Measurements from ENCODE around the gene FAM151A. TPM values are rescaled to one million over a fixed set of nuclear protein-coding genes. Genes with fewer than 3 reads are reported as not detected.

Gene FAM151A
- total and polyA plus RNA-seq, 2 of the 13 experiments (the other 11 are each of a cell fraction or from before 2014, with no cell fraction given): 0.29 to 3.6 TPM

- in situ Hi-C loops (cut with HindIII; ENCODE audit: extremely low pct_ligation_motif_present, low pct_unique_long_range_greater_than_20kb): no loop called here
- H4K20me1 ChIP-seq (ENCODE audit: insufficient read depth, low read length): no peaks in the 10 kb centered on the region
- H3K9ac ChIP-seq (ENCODE audit: insufficient read depth, low read depth, low read length): no peak overlapping the region
- POLR2A ChIA-PET: no interaction called here
- no TSS peak for BruUV-seq (replicated peaks)
- H3K9me3 ChIP-seq (ENCODE audit: low read length): no peaks in the 10 kb centered on the region
- H3K27me3 ChIP-seq (ENCODE audit: control insufficient read depth in 1 of 2, insufficient read depth in 2 of 2, low read length in 2 of 2): no peaks in the 10 kb centered on the region; a peak in 1 of 5 replicates
- peaks cover 24% of the 10 kb centered on the region for H3K4me1 ChIP-seq (ENCODE audit: insufficient read depth, low read length)
- DNase-seq (ENCODE audit: low spot score): no peak
- CTCF ChIA-PET (ENCODE audit: low intra/inter-chr PET ratio, low total read pairs): no interaction called here
- H3K79me2 ChIP-seq (ENCODE audit: insufficient read depth, low read length): no peaks in the 10 kb centered on the region
- no peak overlapping the region for H3K4me2 ChIP-seq (ENCODE audit: low read depth, low read length)
- no peaks in the 10 kb centered on the region for H3K36me3 ChIP-seq (replicated peaks in 1 of 2; ENCODE audit: control insufficient read depth in 1 of 2, insufficient read depth in 2 of 2, low read length in 2 of 2)
- H3K27ac ChIP-seq (ENCODE audit: extremely low read length, insufficient read depth, low read length): no peak overlapping the region
- WGBS (ENCODE audit: low lambda C conversion rate): 92% methylated on average over 4 of the region's 8 CpGs
- no peak overlapping the region for H3K4me3 ChIP-seq (replicated peaks in 1 of 3; ENCODE audit: insufficient read depth in 1 of 3, low read depth in 2 of 3, low read length in 3 of 3)
- FAIRE-seq: no peak
- intact Hi-C loops (cut with micrococcal nuclease; ENCODE audit: unreplicated experiment): loop anchor here (5.0 kb wide), 1 partner anchor 42 kb away; no protein-coding TSS in a partner anchor
- ATAC-seq: no peak
- H2AFZ ChIP-seq (ENCODE audit: low read length): no peak overlapping the region
- TF ChIP-seq ATF1 (CRISPR knock-in tag; IDR thresholded peaks at IDR 0.05) (no peak), ZNF224 (CRISPR knock-in tag; IDR thresholded peaks at IDR 0.05) (no peak), CBX5 (CRISPR knock-in tag; IDR thresholded peaks at IDR 0.05; ENCODE audit: borderline replicate concordance) (no peak), ZNF343 (CRISPR knock-in tag; IDR thresholded peaks at IDR 0.05) (no peak), ZNF24 (IDR thresholded peaks at IDR 0.05) (no peak), ZNF574 (CRISPR knock-in tag; IDR thresholded peaks at IDR 0.05) (no peak), GLMP (CRISPR knock-in tag; IDR thresholded peaks at IDR 0.05; ENCODE audit: borderline replicate concordance) (no peak), ZBTB42 (CRISPR knock-in tag; IDR thresholded peaks at IDR 0.05) (no peak), RXRA (CRISPR knock-in tag; IDR thresholded peaks at IDR 0.05) (no peak), MTERF4 (CRISPR knock-in tag; IDR thresholded peaks at IDR 0.05) (no peak)
- TF ChIP-seq, protein P1, sequence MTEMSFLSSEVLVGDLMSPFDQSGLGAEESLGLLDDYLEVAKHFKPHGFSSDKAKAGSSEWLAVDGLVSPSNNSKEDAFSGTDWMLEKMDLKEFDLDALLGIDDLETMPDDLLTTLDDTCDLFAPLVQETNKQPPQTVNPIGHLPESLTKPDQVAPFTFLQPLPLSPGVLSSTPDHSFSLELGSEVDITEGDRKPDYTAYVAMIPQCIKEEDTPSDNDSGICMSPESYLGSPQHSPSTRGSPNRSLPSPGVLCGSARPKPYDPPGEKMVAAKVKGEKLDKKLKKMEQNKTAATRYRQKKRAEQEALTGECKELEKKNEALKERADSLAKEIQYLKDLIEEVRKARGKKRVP (CRISPR knock-in tag; IDR thresholded peaks at IDR 0.05): no peak
- TF ChIP-seq, protein P2, sequence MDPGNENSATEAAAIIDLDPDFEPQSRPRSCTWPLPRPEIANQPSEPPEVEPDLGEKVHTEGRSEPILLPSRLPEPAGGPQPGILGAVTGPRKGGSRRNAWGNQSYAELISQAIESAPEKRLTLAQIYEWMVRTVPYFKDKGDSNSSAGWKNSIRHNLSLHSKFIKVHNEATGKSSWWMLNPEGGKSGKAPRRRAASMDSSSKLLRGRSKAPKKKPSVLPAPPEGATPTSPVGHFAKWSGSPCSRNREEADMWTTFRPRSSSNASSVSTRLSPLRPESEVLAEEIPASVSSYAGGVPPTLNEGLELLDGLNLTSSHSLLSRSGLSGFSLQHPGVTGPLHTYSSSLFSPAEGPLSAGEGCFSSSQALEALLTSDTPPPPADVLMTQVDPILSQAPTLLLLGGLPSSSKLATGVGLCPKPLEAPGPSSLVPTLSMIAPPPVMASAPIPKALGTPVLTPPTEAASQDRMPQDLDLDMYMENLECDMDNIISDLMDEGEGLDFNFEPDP (CRISPR knock-in tag; conservative IDR thresholded peaks at IDR 0.05): no peak
- TF ChIP-seq, protein P3, sequence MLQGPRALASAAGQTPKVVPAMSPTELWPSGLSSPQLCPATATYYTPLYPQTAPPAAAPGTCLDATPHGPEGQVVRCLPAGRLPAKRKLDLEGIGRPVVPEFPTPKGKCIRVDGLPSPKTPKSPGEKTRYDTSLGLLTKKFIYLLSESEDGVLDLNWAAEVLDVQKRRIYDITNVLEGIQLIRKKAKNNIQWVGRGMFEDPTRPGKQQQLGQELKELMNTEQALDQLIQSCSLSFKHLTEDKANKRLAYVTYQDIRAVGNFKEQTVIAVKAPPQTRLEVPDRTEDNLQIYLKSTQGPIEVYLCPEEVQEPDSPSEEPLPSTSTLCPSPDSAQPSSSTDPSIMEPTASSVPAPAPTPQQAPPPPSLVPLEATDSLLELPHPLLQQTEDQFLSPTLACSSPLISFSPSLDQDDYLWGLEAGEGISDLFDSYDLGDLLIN (CRISPR knock-in tag; IDR thresholded peaks at IDR 0.05; ENCODE audit: borderline replicate concordance): no peak
These were observed 3.6 kb downstream of the FAM151A start for GRCh38 chr1:54619749-54620148.

Data from HepG2 (cell line).